Liver (tissue), 3 donors: Measurements from ENCODE around the gene INPP5E.

Source experiments
- FOXA1 ChIP-seq: IDR thresholded peaks from 2 replicates; pipeline ENCODE4 v1.6.1; 2016; ENCODE audit warnings: antibody characterized with exemption
- HNF4G ChIP-seq: IDR thresholded peaks from 2 replicates; pipeline ENCODE4 v1.6.1; 2016; ENCODE audit warnings: antibody characterized with exemption
- RAD21 ChIP-seq, 2 donors: IDR thresholded peaks; 2 replicates each; pipeline ENCODE4 v1.6.1; 2016; ENCODE audit warnings: antibody characterized with exemption in 2 of 2, mild to moderate bottlenecking in 2 of 2
- TAF1 ChIP-seq: conservative IDR thresholded peaks from 2 replicates; pipeline ENCODE4 v1.6.1; 2016; ENCODE audit warnings: antibody characterized with exemption, mild to moderate bottlenecking
- TF ChIP-seq, protein P1 (sequence below): fragments of 150-350 bp; IDR thresholded peaks from 2 replicates; pipeline ENCODE4 v1.5.1; 2017; ENCODE audit warnings: improper control_type of control experiment, low read depth, low read length; ENCODE audit not compliant: missing input control
- donor health status: healthy.
- donor health status: healthy.

DNA sequence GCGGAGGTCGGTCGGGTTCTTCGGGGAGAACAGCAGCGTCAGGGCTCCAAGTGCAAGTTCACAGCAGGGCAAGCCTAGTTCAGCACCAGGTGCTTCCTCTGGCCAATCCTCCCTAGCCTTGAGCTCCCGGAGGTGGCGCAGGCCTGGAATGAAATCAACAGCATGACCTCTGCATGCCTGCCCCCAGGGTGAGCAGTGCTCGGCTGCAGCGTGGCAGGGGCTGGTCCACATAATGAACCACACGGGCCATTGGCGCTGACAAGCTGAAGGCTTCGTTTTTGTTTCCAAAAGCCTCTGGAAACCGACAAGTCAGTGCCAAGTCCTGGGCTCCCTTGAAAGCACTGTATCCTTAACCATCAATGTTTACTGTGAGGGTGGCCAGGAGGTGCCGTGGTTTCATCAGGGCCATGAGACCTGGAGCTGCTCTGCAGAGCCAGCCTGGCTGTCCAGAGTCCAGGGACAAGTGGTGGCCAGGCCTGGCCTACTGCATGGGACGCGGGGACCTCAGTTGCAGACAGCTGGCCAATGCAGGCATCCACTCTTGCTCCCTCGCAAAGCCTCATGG, 2.1 kb upstream of the INPP5E start:
- TF ChIP-seq, protein P1, sequence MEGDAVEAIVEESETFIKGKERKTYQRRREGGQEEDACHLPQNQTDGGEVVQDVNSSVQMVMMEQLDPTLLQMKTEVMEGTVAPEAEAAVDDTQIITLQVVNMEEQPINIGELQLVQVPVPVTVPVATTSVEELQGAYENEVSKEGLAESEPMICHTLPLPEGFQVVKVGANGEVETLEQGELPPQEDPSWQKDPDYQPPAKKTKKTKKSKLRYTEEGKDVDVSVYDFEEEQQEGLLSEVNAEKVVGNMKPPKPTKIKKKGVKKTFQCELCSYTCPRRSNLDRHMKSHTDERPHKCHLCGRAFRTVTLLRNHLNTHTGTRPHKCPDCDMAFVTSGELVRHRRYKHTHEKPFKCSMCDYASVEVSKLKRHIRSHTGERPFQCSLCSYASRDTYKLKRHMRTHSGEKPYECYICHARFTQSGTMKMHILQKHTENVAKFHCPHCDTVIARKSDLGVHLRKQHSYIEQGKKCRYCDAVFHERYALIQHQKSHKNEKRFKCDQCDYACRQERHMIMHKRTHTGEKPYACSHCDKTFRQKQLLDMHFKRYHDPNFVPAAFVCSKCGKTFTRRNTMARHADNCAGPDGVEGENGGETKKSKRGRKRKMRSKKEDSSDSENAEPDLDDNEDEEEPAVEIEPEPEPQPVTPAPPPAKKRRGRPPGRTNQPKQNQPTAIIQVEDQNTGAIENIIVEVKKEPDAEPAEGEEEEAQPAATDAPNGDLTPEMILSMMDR: no peak
- TF ChIP-seq TAF1 (no peak), FOXA1 (no peak), RAD21 (IDR thresholded peaks at IDR 0.05) (peak in 1 of 2 donors; percentile 30), HNF4G (peak; percentile 75)
